Mononuclear cell (primary cell): Measurements from ENCODE around the gene PSORS1C1. TPM values are rescaled to one million over a fixed set of nuclear protein-coding genes. Genes with fewer than 3 reads are reported as not detected.

Source experiments
- H3K27me3 ChIP-seq: 2 replicates; pipeline ENCODE4 v1.6.0; 2011; ENCODE audit warnings: low read length, control low read depth; ENCODE audit not compliant: insufficient read depth
- H3K4me1 ChIP-seq: 2 replicates; pipeline ENCODE4 v1.5.1; 2011; ENCODE audit warnings: mild to moderate bottlenecking, low read length, control low read depth; ENCODE audit not compliant: insufficient read depth
- H3K4me3 ChIP-seq: 2 replicates; pipeline ENCODE4 v1.5.1; 2011; ENCODE audit warnings: mild to moderate bottlenecking, low read length, moderate library complexity
- H3K9me3 ChIP-seq: 2 replicates; pipeline ENCODE4 v1.5.1; 2011; ENCODE audit warnings: low read depth, mild to moderate bottlenecking, control low read depth, low read length
- total RNA-seq: library from RNA; depleted of rRNA; stranded (reverse); fragments of >200 nt; gene quantifications from one replicate; pipeline ENCODE4 v1.2.3, GENCODE V29; 2012

Gene PSORS1C1
- total RNA-seq, 1 donor, result not detected

DNA sequence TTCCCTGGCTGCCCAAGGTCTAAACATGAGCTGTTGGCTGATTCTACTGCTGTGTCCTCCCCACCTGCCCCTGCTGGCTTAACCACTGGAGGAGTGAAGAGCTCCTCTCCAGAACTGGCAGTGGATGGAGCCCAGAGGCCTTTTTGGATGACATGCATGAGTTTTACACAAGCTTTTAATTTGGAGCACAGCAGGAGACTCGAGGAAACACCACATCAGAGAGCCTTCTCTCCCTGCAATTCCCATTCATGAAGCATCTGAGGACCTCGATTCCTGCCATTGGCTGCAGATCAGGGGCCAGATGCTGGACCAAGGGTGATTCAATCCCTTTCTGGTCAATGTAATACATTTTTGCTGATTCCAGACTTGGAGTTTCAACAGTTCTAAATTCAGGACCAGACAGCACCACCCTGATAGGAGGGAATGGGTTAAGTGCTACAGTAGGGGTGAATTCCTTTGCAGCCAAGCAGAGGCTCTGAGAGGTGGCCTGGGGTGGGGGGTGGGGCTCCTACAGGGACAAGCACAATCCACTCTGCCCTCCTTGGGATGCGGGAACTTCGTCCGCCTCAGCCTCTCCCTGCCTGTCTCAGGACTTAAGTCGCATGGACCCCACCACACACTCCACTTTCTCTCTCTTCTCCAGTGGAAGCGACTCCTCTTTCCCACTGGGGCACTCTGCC lies 599 bp upstream of the PSORS1C1 start:
- Histone ChIP-seq H3K9me3 (no peaks in the 10 kb centered on the region), H3K27me3 (no peaks in the 10 kb centered on the region)

DNA sequence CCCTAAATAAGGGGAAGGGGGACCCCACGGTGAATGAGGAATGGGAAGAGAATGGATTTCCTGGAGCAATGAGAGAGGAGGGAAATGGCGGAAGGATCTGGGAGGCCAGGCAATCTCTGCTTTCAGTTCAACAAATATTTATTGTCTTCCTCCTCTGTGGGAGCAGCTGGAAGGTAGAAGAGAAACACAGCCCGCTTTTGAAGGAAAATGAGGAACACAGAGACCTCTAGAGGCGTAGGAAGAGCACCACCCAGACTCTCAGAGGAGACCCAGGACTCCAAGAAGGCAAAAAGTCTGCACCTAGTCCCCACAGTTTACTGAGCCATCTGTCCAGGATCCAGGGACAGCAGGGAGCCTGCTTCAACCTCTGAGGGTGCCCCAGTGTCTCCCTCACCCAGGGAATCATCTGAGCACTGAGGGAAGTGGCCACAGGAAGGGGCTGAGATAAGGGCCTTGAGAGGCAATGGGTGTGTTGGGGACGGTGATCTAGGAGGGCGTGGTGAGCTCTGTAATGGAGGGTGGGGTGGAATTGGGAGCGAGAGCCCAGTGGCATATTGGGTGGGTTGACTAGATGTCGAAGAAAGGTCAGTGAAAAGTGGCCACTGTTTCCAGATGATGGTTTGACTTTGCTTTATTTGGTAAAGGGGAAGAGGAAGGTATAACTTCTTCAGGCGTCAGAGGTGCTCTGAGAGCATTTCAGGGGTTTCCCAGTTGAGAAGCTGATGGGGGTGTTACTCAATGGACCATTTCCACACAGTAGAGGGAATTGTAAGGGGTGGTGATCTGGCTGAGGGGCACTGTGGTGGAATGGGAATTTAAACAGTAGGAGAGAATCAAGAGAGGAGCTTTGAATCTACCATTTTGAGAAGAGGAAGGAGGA lies 610 bp downstream of the PSORS1C1 start:
- H3K4me1 ChIP-seq, result no peaks in the 10 kb centered on the region
- H3K4me3 ChIP-seq, result no peak overlapping the region
- H3K27me3 ChIP-seq, result no peaks in the 10 kb centered on the region
- no peaks in the 10 kb centered on the region for H3K9me3 ChIP-seq

More for the DNA sequence above, 599 bp upstream of the PSORS1C1 start:
- no peaks in the 10 kb centered on the region for H3K4me1 ChIP-seq
- H3K4me3 ChIP-seq, result no peak overlapping the region

GRCh38 chr6:31115941-31116560 lies 1.5 kb downstream of the PSORS1C1 start:
- Histone ChIP-seq H3K27me3 (no peaks in the 10 kb centered on the region), H3K4me3 (no peak overlapping the region), H3K9me3 (no peaks in the 10 kb centered on the region), H3K4me1 (no peaks in the 10 kb centered on the region)

DNA sequence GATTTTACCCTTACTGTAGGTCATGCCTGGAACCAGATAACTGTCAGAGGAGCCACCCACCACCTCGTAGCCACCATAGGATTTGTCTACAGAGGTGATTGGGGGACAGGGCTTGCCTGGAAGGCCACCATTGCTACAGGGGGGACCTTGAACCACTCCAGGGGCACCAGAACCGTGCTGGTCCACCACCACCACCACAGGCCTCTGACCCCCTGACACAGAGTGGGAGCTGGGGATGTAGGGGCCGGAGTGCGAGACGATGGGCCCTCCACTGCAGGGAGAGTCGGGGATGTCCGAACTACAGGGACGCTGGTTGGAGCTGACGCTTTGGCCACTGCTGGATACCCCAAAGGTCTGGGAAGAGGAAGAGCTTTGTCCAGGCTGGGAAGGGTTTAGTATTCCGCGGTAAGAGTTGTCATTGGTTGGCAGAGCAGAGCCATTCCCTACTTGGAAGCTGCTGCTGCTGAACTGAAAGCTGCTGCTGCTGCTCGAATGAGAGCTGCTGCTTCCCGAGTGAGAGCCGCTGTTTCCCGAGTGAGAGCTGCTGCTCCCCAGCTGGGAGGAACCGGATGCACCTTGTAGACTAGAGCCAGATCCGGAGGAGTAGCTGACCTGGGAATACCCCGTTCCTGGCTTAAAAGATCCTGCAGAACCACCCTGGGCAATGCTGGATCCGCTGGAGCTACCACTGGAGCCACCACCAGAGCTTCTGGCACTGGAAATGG lies 2.2 kb downstream of the PSORS1C1 start:
- Histone ChIP-seq H3K4me1 (no peaks in the 10 kb centered on the region), H3K9me3 (no peaks in the 10 kb centered on the region), H3K4me3 (no peak overlapping the region), H3K27me3 (no peaks in the 10 kb centered on the region)

DNA sequence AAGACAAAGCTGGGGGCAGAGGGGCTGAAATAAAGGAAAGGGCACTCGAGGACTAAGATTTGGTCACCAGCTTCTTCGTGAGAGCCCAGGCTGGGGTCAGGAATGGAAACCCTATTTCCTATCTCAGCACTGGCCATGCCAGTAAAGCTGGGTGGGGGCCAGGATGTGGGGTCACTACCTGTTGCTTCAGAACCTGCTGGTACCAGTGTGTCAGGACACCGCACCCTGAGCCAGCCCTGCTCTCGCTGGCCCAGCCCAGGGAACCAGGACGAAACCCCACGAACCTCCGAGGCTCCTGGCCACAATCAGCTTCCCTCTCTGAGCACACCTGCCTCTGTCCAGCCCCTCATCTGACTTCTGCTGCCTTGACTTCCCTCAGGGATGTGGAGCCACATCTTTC lies 3.6 kb downstream of the PSORS1C1 start:
- Histone ChIP-seq H3K27me3 (no peaks in the 10 kb centered on the region), H3K4me3 (no peak overlapping the region), H3K9me3 (no peaks in the 10 kb centered on the region), H3K4me1 (no peaks in the 10 kb centered on the region)

- H3K27me3 ChIP-seq, result no peaks in the 10 kb centered on the region
Observed at GRCh38 chr6:31120151-31120915, 5.7 kb downstream of the PSORS1C1 start, which contains the start of gene CDSN. Gene CDSN (minus strand): TSS chr6:31120446. CDS start chr6:31120419, 27 bp downstream.

GRCh38 chr6:31121131-31121790 lies 6.7 kb downstream of the PSORS1C1 start:
- no peaks in the 10 kb centered on the region for H3K9me3 ChIP-seq
- H3K27me3 ChIP-seq, result no peaks in the 10 kb centered on the region
- H3K4me3 ChIP-seq, result no peak overlapping the region
- no peaks in the 10 kb centered on the region for H3K4me1 ChIP-seq

More at GRCh38 chr6:31120151-31120915, 5.7 kb downstream of the PSORS1C1 start, which contains the start of gene CDSN:
- H3K4me1 ChIP-seq, result no peaks in the 10 kb centered on the region
- H3K4me3 ChIP-seq, result no peak within 1 kb of the TSS
- no peaks in the 10 kb centered on the region for H3K9me3 ChIP-seq

DNA sequence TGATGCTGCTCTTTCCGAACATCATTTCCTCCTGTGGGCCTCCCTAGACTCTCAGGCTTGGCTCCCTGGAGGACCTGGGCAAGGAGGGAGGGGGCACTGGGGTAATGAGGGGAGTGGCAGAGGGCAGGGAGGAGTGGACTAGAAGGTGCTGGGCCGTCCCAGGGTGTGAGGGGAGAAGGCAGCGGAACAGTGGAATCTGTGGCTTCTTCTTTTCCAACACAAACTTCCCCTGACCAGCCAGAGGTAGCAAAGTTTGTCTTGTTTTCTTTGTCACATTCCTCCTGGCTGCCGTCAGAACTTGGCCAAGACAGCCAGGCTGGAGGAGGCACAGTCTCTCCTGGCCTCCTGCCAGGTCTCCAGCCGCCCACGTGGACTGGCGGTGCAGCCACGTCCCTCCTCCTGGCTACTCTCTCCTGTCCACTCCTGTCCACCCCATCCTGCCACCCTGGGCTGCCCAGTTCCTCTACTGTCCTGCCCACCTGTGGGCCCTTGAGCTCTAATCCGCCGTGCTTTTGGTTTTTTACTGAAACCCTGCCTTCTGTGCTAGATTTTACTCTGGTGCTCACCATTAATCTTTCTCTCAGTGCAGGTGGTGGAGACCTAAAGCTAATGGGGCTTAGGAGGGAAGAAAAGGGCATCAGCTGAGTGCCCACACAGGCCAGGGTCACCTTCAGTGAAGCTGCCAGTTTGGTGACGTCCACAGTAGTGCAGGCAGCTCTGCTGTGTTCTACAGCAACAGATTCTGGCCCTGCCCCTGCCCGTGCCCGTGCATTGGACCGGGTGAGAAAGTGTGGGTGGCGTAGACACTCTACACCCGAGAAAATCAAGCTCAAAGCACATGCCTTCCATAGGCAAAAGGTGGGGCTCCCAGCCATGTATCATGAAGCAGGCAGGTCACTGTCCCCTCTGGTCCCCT lies 8.4 kb downstream of the PSORS1C1 start:
- Histone ChIP-seq H3K4me1 (no peaks in the 10 kb centered on the region), H3K4me3 (no peak overlapping the region), H3K27me3 (no peaks in the 10 kb centered on the region), H3K9me3 (no peaks in the 10 kb centered on the region)

GRCh38 chr6:31125162-31125561 lies 10.6 kb downstream of the PSORS1C1 start:
- Histone ChIP-seq H3K4me3 (no peak overlapping the region), H3K27me3 (no peaks in the 10 kb centered on the region), H3K4me1 (no peaks in the 10 kb centered on the region), H3K9me3 (no peaks in the 10 kb centered on the region)

GRCh38 chr6:31125586-31126363 lies 11.2 kb downstream of the PSORS1C1 start:
- no peaks in the 10 kb centered on the region for H3K9me3 ChIP-seq
- no peak overlapping the region for H3K4me3 ChIP-seq
- H3K4me1 ChIP-seq, result no peaks in the 10 kb centered on the region
- H3K27me3 ChIP-seq, result no peaks in the 10 kb centered on the region

DNA sequence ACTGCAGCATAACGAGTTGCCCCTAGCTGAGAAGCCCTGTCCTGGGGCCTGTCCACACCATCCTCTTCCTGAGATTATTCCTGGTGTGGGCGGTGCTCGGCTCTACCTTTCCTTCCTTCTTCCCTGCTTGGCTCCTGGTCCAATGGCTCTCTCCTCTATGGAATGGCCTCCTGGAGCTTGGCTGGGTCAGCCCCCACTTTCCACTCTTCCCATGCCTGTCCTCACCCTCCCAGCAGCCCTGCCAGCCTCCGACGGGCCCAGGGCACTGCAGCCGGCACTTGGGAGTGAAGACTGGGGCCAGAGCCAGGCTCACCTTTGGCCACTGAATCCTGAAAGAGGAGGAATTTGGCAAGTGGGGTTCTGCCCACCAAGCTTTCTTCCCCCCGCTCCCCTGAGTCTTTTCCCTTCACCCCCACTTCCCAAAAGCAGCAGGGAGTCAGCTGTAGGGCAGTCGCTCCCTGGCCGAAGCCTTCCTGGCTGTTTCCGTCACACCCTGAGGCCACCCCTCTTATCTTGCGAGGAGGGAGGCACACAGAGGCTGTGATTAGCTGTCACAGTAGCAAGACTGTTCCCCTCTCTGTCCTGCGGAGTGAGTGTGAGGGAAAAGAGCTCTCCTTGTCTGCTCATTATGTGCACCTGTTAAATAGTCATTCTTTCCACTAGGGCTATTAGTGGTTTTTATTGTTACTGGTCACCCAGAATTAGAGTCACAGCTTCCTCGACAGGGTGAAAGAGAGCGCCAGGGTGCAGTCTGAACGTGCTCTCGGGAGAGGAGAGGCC lies 12.0 kb downstream of the PSORS1C1 start:
- H3K27me3 ChIP-seq, result no peaks in the 10 kb centered on the region

More for the DNA sequence above, 12.0 kb downstream of the PSORS1C1 start:
- Histone ChIP-seq H3K4me1 (no peaks in the 10 kb centered on the region), H3K4me3 (no peak overlapping the region), H3K9me3 (no peaks in the 10 kb centered on the region)
